ENCODE results near the gene MEIS2. TPM values are rescaled to one million over a fixed set of nuclear protein-coding genes. Genes with fewer than 3 reads are reported as not detected.

MEIS2 gene
- total and polyA plus RNA-seq, 2 experiments from 2014 or later = 224 to 432 TPM

DNA sequence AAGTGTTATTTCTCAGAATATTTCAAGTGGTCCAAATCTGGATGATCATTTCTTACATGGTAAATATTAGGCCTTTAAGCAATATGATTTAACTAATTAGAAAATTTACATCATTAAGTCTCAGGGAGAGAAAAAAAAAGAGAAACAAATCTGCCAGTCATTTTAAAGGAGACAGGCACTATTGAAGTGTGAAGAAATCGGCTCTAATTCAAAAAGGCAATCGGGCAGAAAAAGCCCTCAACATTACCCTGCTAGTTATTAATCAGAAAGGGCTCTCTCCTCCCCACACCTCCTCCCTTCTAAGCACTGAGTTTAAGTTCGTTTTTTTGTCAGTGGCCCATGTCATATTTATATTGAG lies 215.9 kb downstream of the MEIS2 start:
- peak overlapping the region; percentile 20 for H3K4me3 ChIP-seq

DNA sequence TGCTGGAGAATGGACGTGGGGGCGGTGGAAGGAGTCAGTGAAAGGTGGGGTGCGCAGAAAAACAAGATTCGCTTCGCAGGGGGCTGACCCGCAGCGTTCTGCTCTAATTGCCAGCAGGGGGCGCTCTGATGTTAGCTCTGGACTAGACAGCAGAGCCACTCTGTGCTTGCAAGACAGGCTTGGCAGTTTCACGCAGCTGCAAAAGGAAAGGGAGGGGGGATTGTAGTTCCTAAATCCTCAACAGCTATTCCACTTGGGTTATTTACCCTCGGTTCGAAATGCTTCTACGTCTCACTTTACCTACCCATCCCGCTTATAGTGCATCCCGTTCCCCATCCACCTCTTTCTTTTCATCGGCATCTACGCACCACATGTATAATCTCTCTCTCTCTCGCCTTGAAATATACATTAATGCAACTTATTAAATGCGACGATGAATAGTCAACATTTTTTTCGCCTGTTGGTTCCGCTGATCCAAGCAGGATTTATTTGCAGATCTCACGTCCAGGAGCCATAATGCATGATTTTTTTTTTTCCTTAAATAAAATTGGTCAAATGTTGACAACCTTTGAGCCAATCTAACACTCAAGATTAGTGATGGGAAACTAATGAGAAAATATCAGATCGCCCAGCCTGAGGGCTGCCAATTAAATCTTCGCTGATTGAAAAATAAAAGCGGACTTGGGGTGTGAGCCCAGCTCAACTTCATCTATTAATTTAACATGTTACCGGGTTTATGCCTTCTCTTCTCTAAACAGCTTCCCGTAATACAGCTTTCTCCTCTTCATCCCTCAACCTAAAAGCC lies 216.4 kb downstream of the MEIS2 start:
- TF ChIP-seq, protein P1, sequence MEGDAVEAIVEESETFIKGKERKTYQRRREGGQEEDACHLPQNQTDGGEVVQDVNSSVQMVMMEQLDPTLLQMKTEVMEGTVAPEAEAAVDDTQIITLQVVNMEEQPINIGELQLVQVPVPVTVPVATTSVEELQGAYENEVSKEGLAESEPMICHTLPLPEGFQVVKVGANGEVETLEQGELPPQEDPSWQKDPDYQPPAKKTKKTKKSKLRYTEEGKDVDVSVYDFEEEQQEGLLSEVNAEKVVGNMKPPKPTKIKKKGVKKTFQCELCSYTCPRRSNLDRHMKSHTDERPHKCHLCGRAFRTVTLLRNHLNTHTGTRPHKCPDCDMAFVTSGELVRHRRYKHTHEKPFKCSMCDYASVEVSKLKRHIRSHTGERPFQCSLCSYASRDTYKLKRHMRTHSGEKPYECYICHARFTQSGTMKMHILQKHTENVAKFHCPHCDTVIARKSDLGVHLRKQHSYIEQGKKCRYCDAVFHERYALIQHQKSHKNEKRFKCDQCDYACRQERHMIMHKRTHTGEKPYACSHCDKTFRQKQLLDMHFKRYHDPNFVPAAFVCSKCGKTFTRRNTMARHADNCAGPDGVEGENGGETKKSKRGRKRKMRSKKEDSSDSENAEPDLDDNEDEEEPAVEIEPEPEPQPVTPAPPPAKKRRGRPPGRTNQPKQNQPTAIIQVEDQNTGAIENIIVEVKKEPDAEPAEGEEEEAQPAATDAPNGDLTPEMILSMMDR (IDR thresholded peaks at IDR 0.05; ENCODE audit: low read depth, low read length) = peak; percentile 89
- H3K27me3 ChIP-seq = no peaks in the 10 kb centered on the region
- no peaks in the 10 kb centered on the region for H3K36me3 ChIP-seq
- H3K27ac ChIP-seq = peak overlapping the region; percentile 85
- peaks cover 82% of the 10 kb centered on the region for H3K4me1 ChIP-seq (ENCODE audit: low read depth)
- no peaks in the 10 kb centered on the region for H3K9me3 ChIP-seq (ENCODE audit: low read depth)
- peak; percentile 96 to 97 for DNase-seq (ENCODE audit: low read depth in 1 of 2, low spot score in 1 of 2)
- H3K4me3 ChIP-seq = peak overlapping the region; percentile 20

More for the DNA sequence above, 215.9 kb downstream of the MEIS2 start:
- DNase-seq (ENCODE audit: low read depth in 1 of 2, low spot score in 1 of 2) = no peak
- no peaks in the 10 kb centered on the region for H3K36me3 ChIP-seq
- no peaks in the 10 kb centered on the region for H3K27me3 ChIP-seq
- no peaks in the 10 kb centered on the region for H3K9me3 ChIP-seq (ENCODE audit: low read depth)
- H3K27ac ChIP-seq = peak overlapping the region; percentile 85
- H3K4me1 ChIP-seq (ENCODE audit: low read depth) = peaks cover 82% of the 10 kb centered on the region
- TF ChIP-seq, protein P1 (IDR thresholded peaks at IDR 0.05; ENCODE audit: low read depth, low read length) = no peak

DNA sequence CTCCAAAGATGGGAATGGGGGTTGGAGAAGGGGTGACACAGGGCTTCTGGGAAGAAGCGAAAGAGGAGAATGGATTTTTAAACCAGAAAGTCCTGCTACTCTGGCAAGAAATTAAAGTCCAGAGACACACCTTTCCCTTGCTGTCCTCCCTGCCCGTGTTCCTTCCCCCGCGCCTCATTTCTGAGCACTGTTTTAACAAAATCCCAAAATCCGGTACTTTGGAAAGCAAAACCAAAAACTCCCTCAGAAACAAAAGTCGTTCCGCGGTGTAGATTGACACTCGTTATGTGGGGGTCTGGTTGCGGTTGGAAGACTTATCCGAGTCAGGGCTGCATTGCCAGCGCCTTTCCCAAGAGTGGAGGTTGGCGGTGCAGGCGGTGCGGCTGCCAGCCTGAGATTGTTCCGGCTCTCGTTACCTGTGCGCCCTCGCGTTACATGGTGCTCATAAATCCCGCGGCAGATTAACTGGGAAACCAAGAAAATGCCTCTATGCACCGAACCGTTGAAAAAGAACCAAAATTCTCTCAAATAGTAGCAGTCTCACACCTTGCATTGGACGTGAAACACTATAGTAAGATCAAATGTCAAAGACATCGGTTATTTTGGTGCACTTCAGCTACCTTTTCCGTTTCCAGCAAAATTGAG lies 217.7 kb downstream of the MEIS2 start:
- H3K27me3 ChIP-seq = no peaks in the 10 kb centered on the region
- TF ChIP-seq, protein P1 (IDR thresholded peaks at IDR 0.05; ENCODE audit: low read depth, low read length) = no peak
- H3K36me3 ChIP-seq = no peaks in the 10 kb centered on the region
- peaks cover 90% of the 10 kb centered on the region for H3K4me1 ChIP-seq (ENCODE audit: low read depth)
- H3K27ac ChIP-seq = peak overlapping the region; percentile 42
- DNase-seq (ENCODE audit: low read depth in 1 of 2, low spot score in 1 of 2) = peak; percentile 39 to 52
- H3K9me3 ChIP-seq (ENCODE audit: low read depth) = no peaks in the 10 kb centered on the region
- peak overlapping the region; percentile 9 for H3K4me3 ChIP-seq

DNA sequence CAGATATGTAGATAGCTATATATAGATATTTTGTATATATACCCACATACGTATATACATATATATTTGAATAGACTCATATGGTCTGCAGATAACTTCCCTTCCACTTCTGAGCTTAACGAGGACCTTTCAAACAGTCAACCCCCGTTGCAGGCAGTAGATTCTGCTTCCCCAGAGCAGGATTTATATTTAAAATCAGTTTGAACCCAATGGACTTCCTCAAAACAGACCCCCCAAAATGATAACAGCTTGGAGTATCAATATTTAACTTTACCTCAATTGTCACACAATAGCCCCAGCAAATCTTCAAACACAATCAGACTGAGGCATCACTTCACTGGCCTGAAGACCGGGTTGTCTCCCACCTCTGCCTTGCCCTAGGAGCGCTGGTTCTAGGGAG lies 218.3 kb downstream of the MEIS2 start:
- DNase-seq (ENCODE audit: low read depth in 1 of 2, low spot score in 1 of 2) = no peak
- Histone ChIP-seq H3K27me3 (no peaks in the 10 kb centered on the region), H3K27ac (peak overlapping the region; percentile 42), H3K4me1 (ENCODE audit: low read depth) (peaks cover 93% of the 10 kb centered on the region), H3K36me3 (no peaks in the 10 kb centered on the region), H3K4me3 (peak overlapping the region; percentile 9), H3K9me3 (ENCODE audit: low read depth) (no peaks in the 10 kb centered on the region)
- TF ChIP-seq, protein P1 (IDR thresholded peaks at IDR 0.05; ENCODE audit: low read depth, low read length) = no peak

DNA sequence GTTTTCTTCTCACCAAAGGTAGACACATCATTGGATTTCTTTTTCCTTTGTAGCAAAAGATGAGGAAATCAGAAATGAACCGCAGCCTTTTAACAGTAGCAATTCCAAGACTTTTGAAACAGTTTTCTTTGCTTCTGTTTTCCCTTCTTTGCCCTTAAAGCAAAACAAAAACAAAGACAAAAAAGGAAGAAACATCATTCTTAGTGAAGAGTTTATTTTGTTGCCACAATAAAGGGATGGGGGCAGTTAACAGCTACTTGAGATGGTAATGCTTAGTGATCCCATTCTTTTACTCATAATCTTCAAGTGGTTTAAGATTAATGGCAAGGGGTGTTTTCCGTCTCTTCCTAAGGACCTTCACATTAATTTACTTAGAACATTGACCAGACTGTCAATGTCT lies 218.8 kb downstream of the MEIS2 start:
- TF ChIP-seq, protein P1 (IDR thresholded peaks at IDR 0.05; ENCODE audit: low read depth, low read length) = no peak
- peaks cover 93% of the 10 kb centered on the region for H3K4me1 ChIP-seq (ENCODE audit: low read depth)

More for the DNA sequence above, 218.8 kb downstream of the MEIS2 start:
- Histone ChIP-seq H3K9me3 (ENCODE audit: low read depth) (no peaks in the 10 kb centered on the region), H3K27me3 (no peaks in the 10 kb centered on the region), H3K36me3 (no peaks in the 10 kb centered on the region), H3K27ac (peak overlapping the region; percentile 88), H3K4me3 (peak overlapping the region; percentile 13)
- no peak for DNase-seq (ENCODE audit: low read depth in 1 of 2, low spot score in 1 of 2)
